Measurements from ENCODE around the gene DRICH1. TPM values are rescaled to one million over a fixed set of nuclear protein-coding genes. Genes with fewer than 3 reads are reported as not detected.
"Not testable (repeated sequence)": the region's sequence is repeated elsewhere in the genome, so short reads cannot be mapped to it uniquely, and the experiment has no call there.

DRICH1 gene
- total RNA-seq, 2 donors from 2014 or later, result not detected

- ATAC-seq (no peak), DNase-seq (no peak)
- intact Hi-C loops (cut with DNase I), result no loop called here
These were observed 57.2 kb downstream of the DRICH1 start for GRCh38 chr22:23574877-23575276.

- intact Hi-C loops (cut with DNase I), result no loop called here
- DNase-seq (no peak), ATAC-seq (no peak)
These were observed 57.7 kb downstream of the DRICH1 start for GRCh38 chr22:23574371-23574811.

GRCh38 chr22:23573701-23574235, 58.4 kb downstream of the DRICH1 start:
- ATAC-seq; intact Hi-C loops (cut with DNase I); DNase-seq: not testable (repeated sequence)

GRCh38 chr22:23573106-23573505, 59.0 kb downstream of the DRICH1 start:
- DNase-seq; intact Hi-C loops (cut with DNase I); ATAC-seq: not testable (repeated sequence)

GRCh38 chr22:23571486-23571885, 60.6 kb downstream of the DRICH1 start:
- ATAC-seq, result no peak
- intact Hi-C loops (cut with DNase I), result no loop called here
- DNase-seq, result no peak

GRCh38 chr22:23570681-23571080, 61.4 kb downstream of the DRICH1 start:
- DNase-seq (no peak), ATAC-seq (no peak)
- intact Hi-C loops (cut with DNase I), result no loop called here

GRCh38 chr22:23569716-23570115, 62.4 kb downstream of the DRICH1 start:
- DNase-seq (no peak), ATAC-seq (no peak)
- intact Hi-C loops (cut with DNase I), result no loop called here

GRCh38 chr22:23569291-23569690, 62.8 kb downstream of the DRICH1 start:
- DNase-seq (no peak), ATAC-seq (no peak)
- intact Hi-C loops (cut with DNase I), result no loop called here

GRCh38 chr22:23566705-23567475, 65.2 kb downstream of the DRICH1 start:
- intact Hi-C loops (cut with DNase I), result no loop called here
- DNase-seq, result no peak
- ATAC-seq, result no peak

GRCh38 chr22:23565915-23566704, 66.0 kb downstream of the DRICH1 start:
- ATAC-seq (peak; percentile 48 to 53), DNase-seq (peak; percentile 35)
- intact Hi-C loops (cut with DNase I), result no loop called here

- DNase-seq, result no peak
- intact Hi-C loops (cut with DNase I), result no loop called here
- ATAC-seq, result peak; percentile 29 to 67
These were observed 66.7 kb downstream of the DRICH1 start for GRCh38 chr22:23565305-23565914.

GRCh38 chr22:23564276-23564675, 67.8 kb downstream of the DRICH1 start:
- DNase-seq (no peak), ATAC-seq (no peak)
- intact Hi-C loops (cut with DNase I), result no loop called here

GRCh38 chr22:23563111-23563510, 69.0 kb downstream of the DRICH1 start:
- no peak for DNase-seq
- intact Hi-C loops (cut with DNase I), result no loop called here
- no peak for ATAC-seq

GRCh38 chr22:23562186-23562585, 69.9 kb downstream of the DRICH1 start:
- ATAC-seq, result no peak
- no peak for DNase-seq
- intact Hi-C loops (cut with DNase I), result no loop called here

- ATAC-seq; intact Hi-C loops (cut with DNase I); DNase-seq: not testable (repeated sequence)
These were observed 71.1 kb downstream of the DRICH1 start for GRCh38 chr22:23561025-23561510.

- intact Hi-C loops (cut with DNase I); DNase-seq; ATAC-seq: not testable (repeated sequence)
These were observed 71.9 kb downstream of the DRICH1 start for GRCh38 chr22:23560215-23560614.

All from left cardiac atrium (tissue), 4 donors.